Fibroblast of skin of right quadriceps (primary cell): Measurements from ENCODE around the gene PHF24.
"Not testable (repeated sequence)": the region's sequence is repeated elsewhere in the genome, so short reads cannot be mapped to it uniquely, and the experiment has no call there.

ENCODE experiments used
- DNase-seq: peaks from one replicate; pipeline ENCODE4 v3.0.0-alpha.2; 2013

PHF24 gene

GRCh38 chr9:34998266-34998665, 40.2 kb downstream of the PHF24 start:
- no peak for DNase-seq

GRCh38 chr9:34999576-34999975, 41.5 kb downstream of the PHF24 start:
- no peak for DNase-seq

- DNase-seq: peak; percentile 67
These were observed 42.6 kb downstream of the PHF24 start for GRCh38 chr9:35000535-35001284.

- no peak for DNase-seq
These were observed 43.2 kb downstream of the PHF24 start for GRCh38 chr9:35001285-35001677.

GRCh38 chr9:35001803-35002502, 43.9 kb downstream of the PHF24 start:
- no peak for DNase-seq

GRCh38 chr9:35002623-35003022, 44.5 kb downstream of the PHF24 start:
- DNase-seq: no peak

- DNase-seq: not testable (repeated sequence)
These were observed 46.2 kb downstream of the PHF24 start for GRCh38 chr9:35004299-35004698.

- DNase-seq: no peak
These were observed 52.4 kb downstream of the PHF24 start for GRCh38 chr9:35010351-35010958.

GRCh38 chr9:35014517-35014916, 56.4 kb downstream of the PHF24 start:
- DNase-seq: no peak

GRCh38 chr9:35023443-35023842, 65.4 kb downstream of the PHF24 start:
- not testable (repeated sequence) for DNase-seq

- DNase-seq: no peak
These were observed 68.6 kb downstream of the PHF24 start for GRCh38 chr9:35026671-35027070.

GRCh38 chr9:35027374-35027773, 69.3 kb downstream of the PHF24 start:
- no peak for DNase-seq

GRCh38 chr9:35027860-35028259, 69.8 kb downstream of the PHF24 start:
- DNase-seq: no peak

- no peak for DNase-seq
These were observed 70.3 kb downstream of the PHF24 start for GRCh38 chr9:35028341-35028740.

GRCh38 chr9:35029241-35029640, 71.2 kb downstream of the PHF24 start:
- no peak for DNase-seq

GRCh38 chr9:35029852-35030251, 71.8 kb downstream of the PHF24 start:
- DNase-seq: no peak
